ENCODE results near the gene NPIPA5. TPM values are rescaled to one million over a fixed set of nuclear protein-coding genes. Genes with fewer than 3 reads are reported as not detected.
"Not testable (repeated sequence)": the region's sequence is repeated elsewhere in the genome, so short reads cannot be mapped to it uniquely, and the experiment has no call there.

The NPIPA5 gene
- total RNA-seq, result 10 to 100 TPM in 1 of 5 donors, 1 to 10 TPM in 4; 1.0 to 16.7 (median 6.5) TPM
- total RNA-seq (2013), result 10.9 TPM
- total RNA-seq, result 0 to 3.0 (median 0.09) reads per million in 29 experiments

DNA sequence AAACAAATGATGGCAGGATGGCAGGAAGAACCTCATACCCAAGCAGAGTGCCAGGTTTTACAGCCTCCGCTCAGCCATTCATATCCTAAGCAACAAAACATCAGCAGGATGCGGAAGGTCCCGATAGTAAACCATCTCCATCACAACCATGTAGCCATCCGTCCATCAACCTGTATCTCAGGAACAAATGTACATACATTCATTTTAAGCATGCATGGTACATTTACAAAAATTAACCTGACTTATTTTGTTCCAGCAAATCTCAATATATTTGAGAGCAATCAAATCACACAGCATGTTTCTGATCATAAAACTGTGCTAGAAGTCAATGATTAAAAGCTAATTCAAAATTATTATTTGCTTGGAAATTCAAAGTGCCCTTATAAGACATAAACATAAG is at the start of gene NPIPA5:
Gene NPIPA5 (minus strand): TSS at position 101 of the 400 bp plus-strand sequence. CDS start 0 bp downstream, at position 101.
- H3K27ac ChIP-seq (ENCODE audit: low read length); ATAC-seq (replicated peaks in 1 of 4); H3K4me3 Mint-ChIP-seq; H3K27me3 ChIP-seq (replicated peaks in 1 of 2; ENCODE audit: control insufficient read depth in 2 of 2, extremely low read depth in 1 of 2, insufficient read depth in 2 of 2, low read length in 1 of 2); H3K27ac Mint-ChIP-seq; H3K36me3 ChIP-seq (ENCODE audit: control insufficient read depth in 2 of 2, extremely low read depth in 1 of 2, insufficient read depth in 1 of 2, low read length in 1 of 2); POLR2A ChIA-PET; H3K36me3 Mint-ChIP-seq; H3K27me3 Mint-ChIP-seq; H3K4me1 ChIP-seq (ENCODE audit: control insufficient read depth in 1 of 2, extremely low read depth in 1 of 2, insufficient read depth in 2 of 2, low read length in 2 of 2); DNase-seq; H3K4me3 ChIP-seq (ENCODE audit: control insufficient read depth in 1 of 2, extremely low read depth in 1 of 2, low read length in 1 of 2); H3K9me3 ChIP-seq; CTCF ChIA-PET; H3K4me1 Mint-ChIP-seq; H3K9me3 Mint-ChIP-seq: not testable (repeated sequence)
- no CpG with 5 or more reads among the region's 4 CpGs for WGBS (ENCODE audit: insufficient coverage)

DNA sequence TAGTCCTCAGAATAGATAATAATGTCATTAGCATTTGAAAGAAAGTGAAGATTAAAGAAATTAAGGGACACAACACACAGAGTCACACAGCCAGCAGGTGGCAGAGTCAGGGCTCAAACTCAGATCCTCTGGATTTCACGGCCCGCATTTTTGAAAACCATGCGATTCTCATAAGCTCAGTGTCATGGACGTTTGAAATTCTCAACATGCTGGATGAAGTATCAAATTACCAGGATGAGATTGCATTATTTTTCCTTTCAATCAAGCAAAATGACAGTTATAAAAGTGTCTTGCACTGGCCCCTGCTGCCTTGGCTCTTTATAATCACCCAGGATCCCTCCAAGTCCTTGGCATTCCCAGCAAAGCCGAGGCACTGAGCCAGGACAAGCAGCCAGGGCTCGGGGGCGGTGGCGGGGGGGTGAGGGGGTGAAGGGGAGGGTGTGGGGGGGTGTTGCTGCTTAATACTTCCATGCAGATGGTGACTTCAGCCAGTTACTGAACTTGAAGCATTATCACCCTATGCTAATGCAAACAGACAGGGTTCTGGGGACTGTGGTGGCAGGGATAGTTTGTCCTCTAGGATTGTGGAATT is 49.6 kb upstream of the NPIPA5 start:
- POLR2A ChIA-PET, result no interaction called here
- DNase-seq (peak in 34 of 35 experiments; percentile 2 to 69 (median 46)), ATAC-seq (replicated peaks in 1 of 4) (peak in 3 of 4 experiments; percentile 55 to 62 (median 58))
- no peak overlapping the region for H3K4me3 ChIP-seq (ENCODE audit: control insufficient read depth in 1 of 2, extremely low read depth in 1 of 2, low read length in 1 of 2)
- no peaks in the 10 kb centered on the region for H3K36me3 ChIP-seq (ENCODE audit: control insufficient read depth in 2 of 2, extremely low read depth in 1 of 2, insufficient read depth in 1 of 2, low read length in 1 of 2)
- Mint-ChIP-seq H3K4me3 (no peak overlapping the region), H3K27me3 (peaks cover 9 to 20% of the 10 kb centered on the region in 2 donors), H3K4me1 (peaks cover 0 to 3% (median 2%) of the 10 kb centered on the region in 3 donors), H3K9me3 (no peaks in the 10 kb centered on the region), H3K36me3 (no peaks in the 10 kb centered on the region), H3K27ac (peak overlapping the region in 1 of 2 donors; percentile 43)
- H3K27me3 ChIP-seq (replicated peaks in 1 of 2; ENCODE audit: control insufficient read depth in 2 of 2, extremely low read depth in 1 of 2, insufficient read depth in 2 of 2, low read length in 1 of 2), result peaks cover 0 to 11% of the 10 kb centered on the region in 2 experiments
- CTCF ChIA-PET, result interaction anchor here (0.6 to 1.3 kb wide), 5 partner anchors 8 to 522 kb away, joined by 3 to 5 read pairs (median 3); partner anchors contain the start of gene MARF1 (in 1 of the 2)
- H3K4me1 ChIP-seq (ENCODE audit: control insufficient read depth in 1 of 2, extremely low read depth in 1 of 2, insufficient read depth in 2 of 2, low read length in 2 of 2), result no peaks in the 10 kb centered on the region
- no peaks in the 10 kb centered on the region for H3K9me3 ChIP-seq
- WGBS (ENCODE audit: insufficient coverage), result 6% methylated on average over 3 of the region's 8 CpGs
- H3K27ac ChIP-seq (ENCODE audit: low read length), result no peak overlapping the region

DNA sequence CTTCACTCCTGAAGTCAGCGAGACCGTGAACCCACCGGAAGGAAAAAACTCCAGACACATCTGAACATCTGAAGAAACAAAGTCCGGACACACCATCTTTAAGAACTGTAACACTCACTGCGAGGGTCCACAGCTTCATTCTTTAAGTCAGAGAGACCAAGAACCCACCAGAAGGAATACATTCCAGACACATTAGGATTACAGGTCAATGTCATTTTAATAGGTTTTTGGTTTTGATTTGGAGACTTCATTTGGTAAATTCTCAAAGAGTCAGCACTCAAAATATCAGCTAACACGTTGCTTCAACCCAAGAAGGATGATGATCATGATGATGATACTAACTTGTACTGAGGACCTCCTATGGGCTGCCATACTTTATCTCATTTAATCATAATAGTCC is 48.7 kb upstream of the NPIPA5 start:
- ChIA-PET POLR2A (no interaction called here), CTCF (interaction anchor here (1.1 to 1.3 kb wide), 2 partner anchors 216 to 277 kb away, joined by 3 to 5 read pairs; partner anchors contain the start of gene MARF1 (in 1 of the 2))
- H3K4me3 ChIP-seq (ENCODE audit: control insufficient read depth in 1 of 2, extremely low read depth in 1 of 2, low read length in 1 of 2), result no peak overlapping the region
- H3K36me3 ChIP-seq (ENCODE audit: control insufficient read depth in 2 of 2, extremely low read depth in 1 of 2, insufficient read depth in 1 of 2, low read length in 1 of 2), result no peaks in the 10 kb centered on the region
- H3K36me3 Mint-ChIP-seq, result no peaks in the 10 kb centered on the region
- no peaks in the 10 kb centered on the region for H3K4me1 ChIP-seq (ENCODE audit: control insufficient read depth in 1 of 2, extremely low read depth in 1 of 2, insufficient read depth in 2 of 2, low read length in 2 of 2)
- H3K27ac Mint-ChIP-seq, result no peak overlapping the region
- no peaks in the 10 kb centered on the region for H3K9me3 Mint-ChIP-seq
- WGBS (ENCODE audit: insufficient coverage), result no CpG with 5 or more reads among the region's 6 CpGs
- ATAC-seq (replicated peaks in 1 of 4) (no peak), DNase-seq (no peak)
- H3K4me3 Mint-ChIP-seq, result no peak overlapping the region
- no peak overlapping the region for H3K27ac ChIP-seq (ENCODE audit: low read length)
- H3K9me3 ChIP-seq, result no peaks in the 10 kb centered on the region
- H3K27me3 Mint-ChIP-seq, result peaks cover 13 to 23% of the 10 kb centered on the region in 2 donors
- peaks cover 0 to 11% of the 10 kb centered on the region in 2 experiments for H3K27me3 ChIP-seq (replicated peaks in 1 of 2; ENCODE audit: control insufficient read depth in 2 of 2, extremely low read depth in 1 of 2, insufficient read depth in 2 of 2, low read length in 1 of 2)
- peaks cover 0 to 3% (median 2%) of the 10 kb centered on the region in 3 donors for H3K4me1 Mint-ChIP-seq

DNA sequence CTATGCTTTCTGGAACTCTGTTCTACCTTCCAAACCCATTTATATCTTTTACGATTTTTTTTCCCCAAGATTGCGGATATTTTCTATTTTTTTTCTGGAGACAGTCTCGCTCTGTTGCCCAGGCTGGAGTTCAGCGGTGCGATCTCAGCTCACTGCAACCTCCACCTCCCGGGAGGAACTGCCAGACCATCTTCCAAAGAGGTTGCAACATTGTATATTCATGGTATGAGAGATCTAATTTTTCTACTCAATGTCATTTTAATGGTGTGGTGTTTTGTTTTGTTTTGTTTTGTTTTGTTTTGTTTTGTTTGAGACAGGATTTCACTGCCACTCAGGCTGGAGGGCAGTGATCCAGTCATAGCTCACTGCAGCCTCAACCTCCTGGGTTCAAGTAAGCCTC is 47.8 kb upstream of the NPIPA5 start:
- Histone ChIP-seq H3K27ac (ENCODE audit: low read length) (no peak overlapping the region), H3K36me3 (ENCODE audit: control insufficient read depth in 2 of 2, extremely low read depth in 1 of 2, insufficient read depth in 1 of 2, low read length in 1 of 2) (no peaks in the 10 kb centered on the region), H3K4me3 (ENCODE audit: control insufficient read depth in 1 of 2, extremely low read depth in 1 of 2, low read length in 1 of 2) (no peak overlapping the region), H3K9me3 (no peaks in the 10 kb centered on the region), H3K27me3 (replicated peaks in 1 of 2; ENCODE audit: control insufficient read depth in 2 of 2, extremely low read depth in 1 of 2, insufficient read depth in 2 of 2, low read length in 1 of 2) (peaks cover 0 to 8% of the 10 kb centered on the region in 2 experiments), H3K4me1 (ENCODE audit: control insufficient read depth in 1 of 2, extremely low read depth in 1 of 2, insufficient read depth in 2 of 2, low read length in 2 of 2) (no peaks in the 10 kb centered on the region)
- ATAC-seq (replicated peaks in 1 of 4) (no peak), DNase-seq (no peak)
- H3K4me3 Mint-ChIP-seq, result no peak overlapping the region
- H3K27me3 Mint-ChIP-seq, result peaks cover 13 to 28% of the 10 kb centered on the region in 2 donors
- H3K4me1 Mint-ChIP-seq, result peaks cover 0 to 3% (median 2%) of the 10 kb centered on the region in 3 donors
- ChIA-PET CTCF (interaction anchor here in 1 of 2 donors (1.1 kb wide), 1 partner anchor 278 kb away, joined by 3 read pairs; no protein-coding TSS in a partner anchor), POLR2A (no interaction called here)
- no peaks in the 10 kb centered on the region for H3K9me3 Mint-ChIP-seq
- H3K36me3 Mint-ChIP-seq, result no peaks in the 10 kb centered on the region
- 84% methylated on average over 3 of the region's 6 CpGs for WGBS (ENCODE audit: insufficient coverage)
- H3K27ac Mint-ChIP-seq, result no peak overlapping the region

DNA sequence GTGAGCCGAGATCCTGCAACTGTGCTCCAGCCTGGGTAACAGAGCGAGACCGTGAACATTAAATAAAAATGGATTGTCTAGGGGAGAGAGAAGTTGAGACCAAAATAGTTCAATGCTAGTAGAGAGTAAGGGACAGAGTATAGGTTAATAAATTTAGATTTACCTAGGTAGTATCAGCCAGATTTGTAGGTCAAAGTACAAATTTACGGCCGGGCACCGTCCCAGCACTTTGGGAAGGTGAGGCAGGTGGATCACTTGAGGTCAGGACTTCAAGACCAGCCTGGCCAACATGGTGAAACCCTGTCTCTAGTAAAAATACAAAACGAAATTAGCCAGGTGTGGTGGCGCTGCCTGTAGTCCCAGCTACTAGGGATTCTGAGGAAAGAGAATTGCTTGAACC is 44.1 kb upstream of the NPIPA5 start:
- ChIA-PET POLR2A (no interaction called here), CTCF (no interaction called here)
- WGBS (ENCODE audit: insufficient coverage), result 89% methylated on average over 6 of the region's 8 CpGs

DNA sequence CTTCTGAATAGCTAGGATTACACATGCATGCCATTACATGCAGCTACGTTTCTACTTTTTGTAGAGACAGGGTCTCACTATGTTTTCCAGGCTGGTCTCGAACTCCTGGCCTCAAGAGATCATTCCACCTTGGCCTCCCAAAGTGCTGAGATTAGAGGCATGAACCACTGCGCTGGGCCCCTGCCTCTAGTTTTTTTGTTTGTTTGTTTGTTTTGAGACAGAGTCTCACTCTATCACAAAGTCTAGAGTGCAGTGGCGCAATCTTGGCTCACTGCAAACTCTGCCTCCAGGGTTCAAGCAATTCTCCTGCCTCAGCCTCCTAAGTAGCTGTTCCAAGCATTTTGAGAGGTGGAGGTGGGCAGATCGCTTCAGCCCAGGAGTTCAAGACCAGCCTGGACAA is 43.6 kb upstream of the NPIPA5 start:
- CTCF ChIA-PET; H3K4me3 Mint-ChIP-seq; H3K4me1 Mint-ChIP-seq; H3K27me3 ChIP-seq (replicated peaks in 1 of 2; ENCODE audit: control insufficient read depth in 2 of 2, extremely low read depth in 1 of 2, insufficient read depth in 2 of 2, low read length in 1 of 2); H3K9me3 Mint-ChIP-seq; H3K4me3 ChIP-seq (ENCODE audit: control insufficient read depth in 1 of 2, extremely low read depth in 1 of 2, low read length in 1 of 2); H3K27ac Mint-ChIP-seq; H3K36me3 Mint-ChIP-seq; ATAC-seq (replicated peaks in 1 of 4); DNase-seq; H3K36me3 ChIP-seq (ENCODE audit: control insufficient read depth in 2 of 2, extremely low read depth in 1 of 2, insufficient read depth in 1 of 2, low read length in 1 of 2); H3K27ac ChIP-seq (ENCODE audit: low read length); H3K9me3 ChIP-seq; POLR2A ChIA-PET; H3K4me1 ChIP-seq (ENCODE audit: control insufficient read depth in 1 of 2, extremely low read depth in 1 of 2, insufficient read depth in 2 of 2, low read length in 2 of 2): not testable (repeated sequence)
- WGBS (ENCODE audit: insufficient coverage), result 60% methylated on average over 2 of the region's 5 CpGs
- H3K27me3 Mint-ChIP-seq, result peaks cover 15 to 27% of the 10 kb centered on the region in 2 donors

More for the DNA sequence above, 44.1 kb upstream of the NPIPA5 start:
- H3K4me1 ChIP-seq (ENCODE audit: control insufficient read depth in 1 of 2, extremely low read depth in 1 of 2, insufficient read depth in 2 of 2, low read length in 2 of 2), result no peaks in the 10 kb centered on the region
- Mint-ChIP-seq H3K4me3 (no peak overlapping the region), H3K27me3 (peaks cover 16 to 28% of the 10 kb centered on the region in 2 donors), H3K4me1 (no peaks in the 10 kb centered on the region), H3K9me3 (no peaks in the 10 kb centered on the region), H3K27ac (no peak overlapping the region), H3K36me3 (no peaks in the 10 kb centered on the region)
- no peak overlapping the region for H3K27ac ChIP-seq (ENCODE audit: low read length)
- H3K4me3 ChIP-seq (ENCODE audit: control insufficient read depth in 1 of 2, extremely low read depth in 1 of 2, low read length in 1 of 2), result no peak overlapping the region
- no peaks in the 10 kb centered on the region for H3K36me3 ChIP-seq (ENCODE audit: control insufficient read depth in 2 of 2, extremely low read depth in 1 of 2, insufficient read depth in 1 of 2, low read length in 1 of 2)
- DNase-seq, result no peak
- no peaks in the 10 kb centered on the region for H3K9me3 ChIP-seq
- ATAC-seq (replicated peaks in 1 of 4), result no peak
- peaks cover 0 to 7% of the 10 kb centered on the region in 2 experiments for H3K27me3 ChIP-seq (replicated peaks in 1 of 2; ENCODE audit: control insufficient read depth in 2 of 2, extremely low read depth in 1 of 2, insufficient read depth in 2 of 2, low read length in 1 of 2)

Measured in T-cell (primary cell).